Kidney (tissue), 14 donors: ENCODE data around the gene OR2T35. TPM values are rescaled to one million over a fixed set of nuclear protein-coding genes. Genes with fewer than 3 reads are reported as not detected.

Source experiments
- DNase-seq, 5 donors: peaks; one replicate each; pipeline ENCODE4 v3.0.0-alpha.2; 2013 to 2020
- FAIRE-seq: peaks from 2 replicates; lab custom pipeline; 2012; peaks lifted over from hg19 to GRCh38; lab: Jason Lieb, UNC
- H3K27ac ChIP-seq, 2 donors: one replicate each; pipeline ENCODE4 v1.7.0; 2013; ENCODE audit warnings: low read depth in 2 of 2, low read length in 2 of 2, inconsistent platforms in 1 of 2
- H3K27me3 ChIP-seq: one replicate; pipeline ENCODE4 v1.7.1; 2013; ENCODE audit warnings: low read length, inconsistent platforms; ENCODE audit not compliant: control insufficient read depth, insufficient read depth
- H3K36me3 ChIP-seq, 3 donors: one replicate each; pipeline versions ENCODE4 v1.7.0 to v1.7.1; 2013; ENCODE audit warnings: low read length in 3 of 3, control low read depth in 1 of 3, inconsistent platforms in 1 of 3; ENCODE audit not compliant: insufficient read depth in 3 of 3, control insufficient read depth in 2 of 3
- H3K4me1 ChIP-seq, 3 donors: one replicate each; pipeline versions ENCODE4 v1.7.0 to v1.7.1; 2013; ENCODE audit warnings: low read length in 3 of 3, inconsistent platforms in 1 of 3, low read depth in 1 of 3; ENCODE audit not compliant: control insufficient read depth in 2 of 3, insufficient read depth in 2 of 3
- H3K4me3 ChIP-seq, 3 donors: one replicate each; pipeline versions ENCODE4 v1.7.0 to v1.8.1; 2013; ENCODE audit warnings: low read length in 3 of 3, control low read depth in 1 of 3, inconsistent platforms in 1 of 3
- H3K9ac ChIP-seq, 3 donors: one replicate each; pipeline versions ENCODE4 v1.7.0 to v1.7.1; 2013; ENCODE audit warnings: low read length in 3 of 3, control low read depth in 1 of 3, inconsistent platforms in 1 of 3
- H3K9me3 ChIP-seq, 3 donors: one replicate each; pipeline versions ENCODE4 v1.7.0 to v1.7.1; 2013; ENCODE audit warnings: low read length in 3 of 3, control low read depth in 1 of 3, inconsistent platforms in 1 of 3; ENCODE audit not compliant: control insufficient read depth in 2 of 3, insufficient read depth in 1 of 3
- intact Hi-C: fragments of 100-400 bp; cut with DNase I; formaldehyde crosslinking; loops from one replicate; pipeline ENCODE4 v1.11.1; 2022
- polyA plus RNA-seq: library from polyadenylated mRNA; stranded (reverse); fragments of 350-450 nt; fragmentation: Illumina TruSeq; extraction: RNeasy Lipid Tissue Mini Kit (QIAGEN cat#74804); gene quantifications from one replicate; pipeline ENCODE4 v1.2.3, GENCODE V29; 2014; ENCODE audit warnings: low read depth, low replicate concordance; ENCODE audit not compliant: insufficient read depth
- total RNA-seq: library from RNA; stranded (reverse); fragmentation: NEBNext Ultra II Directional; extraction: Animal tissue kit (Norgen Biotek cat#: 25700); gene quantifications from one replicate; pipeline ENCODE4 v1.2.1, GENCODE V29; 2021
- TF ChIP-seq, protein P1 (sequence below): IDR thresholded peaks from 3 replicates; pipeline ENCODE4 v1.5.1; 2012; ENCODE audit warnings: mild to moderate bottlenecking, moderate library complexity, borderline replicate concordance; ENCODE audit not compliant: insufficient read depth; ENCODE audit errors: extremely low read depth
- donor health status: control.
- donor health status: control.
- donor health status: control.
- donor health status: control.
- donor health status: control.
- donor health status: DM: yes; HTN: yes; CAD: no.
- donor health status: Normal renal cell carcinoma (clear cell type).

Gene OR2T35
- total and polyA plus RNA-seq, 2 donors from 2014 or later = 0.28 TPM; not detected in 1

DNA sequence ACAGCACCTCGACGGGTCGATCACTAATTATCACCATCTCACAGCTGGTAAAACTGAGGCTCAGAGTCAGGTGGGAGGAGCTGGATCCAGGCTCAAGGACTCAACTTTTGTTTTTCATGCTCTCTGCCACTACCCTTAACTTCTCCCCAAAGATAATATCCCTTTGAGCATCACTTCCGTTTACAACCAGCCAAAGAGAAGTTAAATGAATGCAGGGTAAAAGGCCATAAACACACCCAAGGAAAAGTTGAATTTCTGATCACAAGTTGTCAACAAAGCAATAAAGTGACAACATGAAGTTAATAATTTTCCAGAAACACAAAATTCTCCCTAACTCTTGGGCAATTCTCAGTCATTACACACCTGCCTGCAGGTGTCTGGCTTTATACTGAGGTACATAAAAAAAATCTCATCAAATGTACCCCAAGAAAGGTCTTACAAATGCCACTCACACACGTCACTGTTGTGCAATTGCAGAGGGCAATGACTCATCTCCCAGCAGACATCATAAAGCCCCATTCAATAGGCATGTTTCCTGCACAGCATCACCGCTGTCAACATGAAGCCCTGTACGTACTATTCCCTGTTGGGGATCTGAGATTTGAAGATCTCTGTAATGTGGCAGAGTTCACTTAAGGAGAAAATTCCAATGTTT lies 13.6 kb downstream of the OR2T35 start:
- DNase-seq (no peak), FAIRE-seq (no peak)
- H3K27ac ChIP-seq = no peak overlapping the region
- TF ChIP-seq, protein P1, sequence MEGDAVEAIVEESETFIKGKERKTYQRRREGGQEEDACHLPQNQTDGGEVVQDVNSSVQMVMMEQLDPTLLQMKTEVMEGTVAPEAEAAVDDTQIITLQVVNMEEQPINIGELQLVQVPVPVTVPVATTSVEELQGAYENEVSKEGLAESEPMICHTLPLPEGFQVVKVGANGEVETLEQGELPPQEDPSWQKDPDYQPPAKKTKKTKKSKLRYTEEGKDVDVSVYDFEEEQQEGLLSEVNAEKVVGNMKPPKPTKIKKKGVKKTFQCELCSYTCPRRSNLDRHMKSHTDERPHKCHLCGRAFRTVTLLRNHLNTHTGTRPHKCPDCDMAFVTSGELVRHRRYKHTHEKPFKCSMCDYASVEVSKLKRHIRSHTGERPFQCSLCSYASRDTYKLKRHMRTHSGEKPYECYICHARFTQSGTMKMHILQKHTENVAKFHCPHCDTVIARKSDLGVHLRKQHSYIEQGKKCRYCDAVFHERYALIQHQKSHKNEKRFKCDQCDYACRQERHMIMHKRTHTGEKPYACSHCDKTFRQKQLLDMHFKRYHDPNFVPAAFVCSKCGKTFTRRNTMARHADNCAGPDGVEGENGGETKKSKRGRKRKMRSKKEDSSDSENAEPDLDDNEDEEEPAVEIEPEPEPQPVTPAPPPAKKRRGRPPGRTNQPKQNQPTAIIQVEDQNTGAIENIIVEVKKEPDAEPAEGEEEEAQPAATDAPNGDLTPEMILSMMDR = no peak
- no peaks in the 10 kb centered on the region for H3K4me1 ChIP-seq
- H3K27me3 ChIP-seq = no peaks in the 10 kb centered on the region
- H3K4me3 ChIP-seq = no peak overlapping the region
- H3K9me3 ChIP-seq = no peaks in the 10 kb centered on the region
- intact Hi-C loops = no loop called here
- H3K9ac ChIP-seq = no peak overlapping the region
- H3K36me3 ChIP-seq = no peaks in the 10 kb centered on the region

DNA sequence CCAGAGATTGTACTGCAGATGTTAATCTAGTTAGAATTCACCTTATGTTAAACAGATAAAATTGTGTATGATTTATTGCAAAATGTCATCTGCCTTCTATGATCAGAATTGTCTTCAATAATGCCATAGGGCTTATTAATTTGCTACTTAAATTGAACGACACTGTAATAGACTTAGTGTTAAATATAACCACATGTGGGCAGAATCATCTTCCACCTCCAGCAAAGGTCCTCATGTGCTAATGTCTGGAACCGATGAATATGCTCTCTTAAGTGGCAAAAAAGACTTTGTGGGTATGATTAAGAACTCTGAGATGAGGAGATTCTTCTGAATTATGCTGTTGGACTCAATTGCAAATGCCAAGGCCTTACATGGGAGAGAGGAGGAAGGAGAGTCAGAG lies 14.5 kb downstream of the OR2T35 start:
- intact Hi-C loops = no loop called here
- no peak overlapping the region for H3K9ac ChIP-seq
- TF ChIP-seq, protein P1 = no peak
- no peaks in the 10 kb centered on the region for H3K27me3 ChIP-seq
- H3K27ac ChIP-seq = no peak overlapping the region
- DNase-seq (no peak), FAIRE-seq (no peak)
- no peak overlapping the region for H3K4me3 ChIP-seq
- H3K4me1 ChIP-seq = no peaks in the 10 kb centered on the region
- H3K36me3 ChIP-seq = no peaks in the 10 kb centered on the region
- H3K9me3 ChIP-seq = no peaks in the 10 kb centered on the region

DNA sequence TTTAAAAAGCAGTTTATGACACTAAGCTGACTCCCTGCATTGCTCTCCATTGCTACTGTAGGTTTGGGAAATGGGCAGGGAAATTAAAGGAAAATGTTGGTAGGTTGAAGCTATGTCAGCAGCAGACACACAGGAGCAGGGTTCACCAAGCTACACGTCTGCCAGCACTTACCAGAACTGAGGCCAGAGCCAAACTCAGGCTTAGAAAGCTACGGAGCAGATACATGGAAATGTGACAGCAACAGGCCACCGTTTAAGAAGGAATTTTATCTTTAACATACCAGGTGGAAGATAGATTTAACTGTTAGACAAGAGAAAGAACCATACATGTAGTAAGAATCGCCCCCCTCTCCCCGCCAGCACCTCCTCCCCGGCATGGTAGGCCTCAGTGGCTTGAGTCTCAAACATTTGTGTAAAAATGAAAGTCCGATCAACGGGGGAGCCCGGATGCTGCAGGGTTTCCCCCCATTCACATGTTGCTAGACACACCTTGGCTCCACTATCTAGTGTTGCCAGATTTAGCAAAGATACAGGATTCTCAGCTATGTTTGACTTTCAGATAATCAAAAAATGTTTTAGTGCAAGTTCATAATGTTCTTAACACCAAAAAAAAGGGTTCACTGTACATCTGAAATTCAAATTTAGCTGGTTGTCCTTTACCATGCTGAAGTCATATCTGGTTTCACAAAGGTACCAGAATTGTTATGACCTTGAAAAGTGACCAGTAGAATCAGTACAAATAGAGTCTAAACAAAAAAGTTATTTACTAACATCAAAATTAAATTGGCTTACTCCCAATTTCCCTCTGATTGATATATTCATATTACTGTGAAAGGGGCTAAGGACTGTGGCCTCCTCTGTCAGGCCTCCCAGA lies 16.9 kb downstream of the OR2T35 start:
- no peak overlapping the region for H3K27ac ChIP-seq

More for the DNA sequence above, 16.9 kb downstream of the OR2T35 start:
- DNase-seq = no peak
- Histone ChIP-seq H3K9ac (no peak overlapping the region), H3K27me3 (no peaks in the 10 kb centered on the region), H3K36me3 (no peaks in the 10 kb centered on the region), H3K4me1 (no peaks in the 10 kb centered on the region), H3K4me3 (no peak overlapping the region), H3K9me3 (no peaks in the 10 kb centered on the region)
- TF ChIP-seq, protein P1 = no peak
- intact Hi-C loops = no loop called here
- no peak for FAIRE-seq
